Measurements from ENCODE around the gene NRTN. TPM values are rescaled to one million over a fixed set of nuclear protein-coding genes. Genes with fewer than 3 reads are reported as not detected.

The NRTN gene
- total and polyA plus RNA-seq, 4 donors = 1.3 to 5.3 (median 3.5) TPM

- H3K4me1 ChIP-seq (ENCODE audit: control insufficient read depth in 4 of 4, insufficient read depth in 4 of 4, low read length in 3 of 4) = peaks cover 6 to 24% (median 17%) of the 10 kb centered on the region in 4 donors
- no peak overlapping the region for H3K9ac ChIP-seq (ENCODE audit: low read depth in 1 of 2, low read length in 2 of 2)
- WGBS = 84% methylated on average over 34 of the region's 34 CpGs
- TF ChIP-seq RAD21 (IDR thresholded peaks at IDR 0.05) = no peak
- no peak for TF ChIP-seq HNF4G (IDR thresholded peaks at IDR 0.05)
- no peak for TF ChIP-seq EGR1 (IDR thresholded peaks at IDR 0.05; ENCODE audit: low read depth in 2 of 2)
- TF ChIP-seq GABPA (IDR thresholded peaks at IDR 0.05 in 1 of 2, conservative IDR thresholded peaks at IDR 0.05 in 1 of 2) = no peak
- no peak for TF ChIP-seq JUND (IDR thresholded peaks at IDR 0.05)
- TF ChIP-seq MAX (IDR thresholded peaks at IDR 0.05) = no peak
- no peak for TF ChIP-seq FOXA2 (IDR thresholded peaks at IDR 0.05)
- TF ChIP-seq CTCF (IDR thresholded peaks at IDR 0.05; ENCODE audit: low read depth, low read length, missing input control) = no peak
- TF ChIP-seq ATF3 (IDR thresholded peaks at IDR 0.05) = no peak
- TF ChIP-seq YY1 (IDR thresholded peaks at IDR 0.05) = no peak
- TF ChIP-seq REST (IDR thresholded peaks at IDR 0.05) = no peak
- no peak for TF ChIP-seq ZBTB33 (IDR thresholded peaks at IDR 0.05)
- no peak for TF ChIP-seq RXRA (IDR thresholded peaks at IDR 0.05)
- TF ChIP-seq NR2F2 (IDR thresholded peaks at IDR 0.05) = no peak
- no peak for TF ChIP-seq SP1 (IDR thresholded peaks at IDR 0.05)
- no peak for TF ChIP-seq FOXA1 (IDR thresholded peaks at IDR 0.05)
- no peak for TF ChIP-seq HNF4A (conservative IDR thresholded peaks at IDR 0.05)
- no peak for TF ChIP-seq TAF1 (conservative IDR thresholded peaks at IDR 0.05)
- DNase-seq (ENCODE audit: low spot score) = no peak
- no peak overlapping the region for H3K4me3 ChIP-seq (ENCODE audit: low read depth in 1 of 3, low read length in 3 of 3)
- no peaks in the 10 kb centered on the region for H3K9me3 ChIP-seq (ENCODE audit: control insufficient read depth in 4 of 4, low read length in 3 of 4)
- peaks cover 0 to 2% (median 0%) of the 10 kb centered on the region in 4 donors for H3K36me3 ChIP-seq (ENCODE audit: control insufficient read depth in 4 of 4, insufficient read depth in 3 of 4, low read depth in 1 of 4, low read length in 3 of 4)
- H3K27ac ChIP-seq (ENCODE audit: low read depth in 1 of 2, low read length in 2 of 2) = peak overlapping the region; percentile 57 to 60
- H3K27me3 ChIP-seq (ENCODE audit: control insufficient read depth in 4 of 4, insufficient read depth in 4 of 4, low read length in 3 of 4) = no peaks in the 10 kb centered on the region
Observed at GRCh38 chr19:5829567-5830310, 24.9 kb downstream of the NRTN start.

Data from liver (tissue), 9 donors.